Measurements from ENCODE around the gene UVRAG. TPM values are rescaled to one million over a fixed set of nuclear protein-coding genes. Genes with fewer than 3 reads are reported as not detected.

UVRAG gene
- total RNA-seq, 1 experiment from 2014 or later: 29.5 TPM

GRCh38 chr11:75782540-75783263 lies 32.3 kb upstream of the UVRAG start:
- DNase-seq (ENCODE audit: low read depth, low spot score): no peak
- BruUV-seq (replicated peaks): no TSS peak
- no peaks in the 10 kb centered on the region for H3K4me1 ChIP-seq (ENCODE audit: control insufficient read depth, insufficient read depth, low read length)
- POLR2A ChIA-PET: no interaction called here
- no peak overlapping the region for H3K4me3 ChIP-seq (ENCODE audit: low read depth in 2 of 2, low read length in 2 of 2)
- H3K36me3 ChIP-seq (ENCODE audit: control insufficient read depth, insufficient read depth, low read length): no peaks in the 10 kb centered on the region
- intact Hi-C loops (cut with micrococcal nuclease; ENCODE audit: unreplicated experiment) (no loop called here), in situ Hi-C loops (cut with HindIII; ENCODE audit: low pct_unique_long_range_greater_than_20kb, low sequenced_read_pairs) (no loop called here)
- CTCF ChIA-PET: no interaction called here
- TF ChIP-seq CTCF (IDR thresholded peaks at IDR 0.05) (no peak), TCF7L2 (IDR thresholded peaks at IDR 0.05; ENCODE audit: low read depth, low read length) (no peak), POLR2AphosphoS5 (IDR thresholded peaks at IDR 0.05; ENCODE audit: low read depth, low read length) (no peak), REST (IDR thresholded peaks at IDR 0.05; ENCODE audit: insufficient read depth in 1 of 2, low read depth in 2 of 2, low read length in 1 of 2) (no peak), SIN3A (IDR thresholded peaks at IDR 0.05; ENCODE audit: borderline replicate concordance, insufficient read depth, low read depth, low read length) (no peak)
- no peaks in the 10 kb centered on the region for H3K9me3 ChIP-seq (ENCODE audit: control insufficient read depth, insufficient read depth, low read depth, low read length)
- H3K27me3 ChIP-seq (ENCODE audit: control insufficient read depth, insufficient read depth, low read length): no peaks in the 10 kb centered on the region
- no peak overlapping the region for H3K27ac ChIP-seq (ENCODE audit: low read length)
- ATAC-seq: 0 out of 2 replicates have a peak, but pooled peaks have one; percentile 15

GRCh38 chr11:75783416-75784084 lies 31.5 kb upstream of the UVRAG start:
- in situ Hi-C loops (cut with HindIII; ENCODE audit: low pct_unique_long_range_greater_than_20kb, low sequenced_read_pairs): no loop called here

More at GRCh38 chr11:75783416-75784084, 31.5 kb upstream of the UVRAG start:
- no peak overlapping the region for H3K27ac ChIP-seq (ENCODE audit: low read length)
- no TSS peak for BruUV-seq (replicated peaks)
- H3K36me3 ChIP-seq (ENCODE audit: control insufficient read depth, insufficient read depth, low read length): no peaks in the 10 kb centered on the region
- ChIA-PET POLR2A (no interaction called here), CTCF (no interaction called here)
- TF ChIP-seq SIN3A (IDR thresholded peaks at IDR 0.05; ENCODE audit: borderline replicate concordance, insufficient read depth, low read depth, low read length) (no peak), TCF7L2 (IDR thresholded peaks at IDR 0.05; ENCODE audit: low read depth, low read length) (no peak), REST (IDR thresholded peaks at IDR 0.05; ENCODE audit: insufficient read depth in 1 of 2, low read depth in 2 of 2, low read length in 1 of 2) (no peak), POLR2AphosphoS5 (IDR thresholded peaks at IDR 0.05; ENCODE audit: low read depth, low read length) (no peak), CTCF (IDR thresholded peaks at IDR 0.05) (no peak)
- no peaks in the 10 kb centered on the region for H3K9me3 ChIP-seq (ENCODE audit: control insufficient read depth, insufficient read depth, low read depth, low read length)
- no peaks in the 10 kb centered on the region for H3K27me3 ChIP-seq (ENCODE audit: control insufficient read depth, insufficient read depth, low read length)
- intact Hi-C loops (cut with micrococcal nuclease; ENCODE audit: unreplicated experiment): no loop called here
- no peak for ATAC-seq
- no peak overlapping the region for H3K4me3 ChIP-seq (ENCODE audit: low read depth in 2 of 2, low read length in 2 of 2)
- H3K4me1 ChIP-seq (ENCODE audit: control insufficient read depth, insufficient read depth, low read length): no peaks in the 10 kb centered on the region
- DNase-seq (ENCODE audit: low read depth, low spot score): no peak

Measured in Panc1 (cell line).